Fibroblast of the aortic adventitia (primary cell): ENCODE measurements around the gene CCDC124. TPM values are rescaled to one million over a fixed set of nuclear protein-coding genes. Genes with fewer than 3 reads are reported as not detected.
A peak's percentile ranks its signal among the peaks of the same experiment; 100 is the strongest.

Experiments
- DNase-seq: peaks from one replicate; pipeline ENCODE4 v3.0.0-alpha.2; 2010; ENCODE audit warnings: low read depth
- H3K4me3 ChIP-seq: 2 replicates; pipeline ENCODE4 v1.5.1; 2011; ENCODE audit warnings: low read depth, mild to moderate bottlenecking, control low read depth, low read length, moderate library complexity
- CTCF ChIP-seq: IDR thresholded peaks from 2 replicates; pipeline ENCODE4 v1.5.1; 2011; ENCODE audit warnings: mild to moderate bottlenecking, low read length, control low read depth, inconsistent platforms; ENCODE audit not compliant: insufficient read depth
- total RNA-seq: library from RNA; depleted of rRNA; stranded (reverse); fragments of >200 nt; gene quantifications from 2 replicates; pipeline ENCODE4 v1.2.3, GENCODE V29; 2012; ENCODE audit warnings: low replicate concordance

CCDC124 gene
- total RNA-seq, 1 donor: 24.9 TPM

GRCh38 chr19:17936379-17936778 lies 3.6 kb downstream of the CCDC124 start:
- no peak for TF ChIP-seq CTCF
- no peak overlapping the region for H3K4me3 ChIP-seq
- DNase-seq: no peak

DNA sequence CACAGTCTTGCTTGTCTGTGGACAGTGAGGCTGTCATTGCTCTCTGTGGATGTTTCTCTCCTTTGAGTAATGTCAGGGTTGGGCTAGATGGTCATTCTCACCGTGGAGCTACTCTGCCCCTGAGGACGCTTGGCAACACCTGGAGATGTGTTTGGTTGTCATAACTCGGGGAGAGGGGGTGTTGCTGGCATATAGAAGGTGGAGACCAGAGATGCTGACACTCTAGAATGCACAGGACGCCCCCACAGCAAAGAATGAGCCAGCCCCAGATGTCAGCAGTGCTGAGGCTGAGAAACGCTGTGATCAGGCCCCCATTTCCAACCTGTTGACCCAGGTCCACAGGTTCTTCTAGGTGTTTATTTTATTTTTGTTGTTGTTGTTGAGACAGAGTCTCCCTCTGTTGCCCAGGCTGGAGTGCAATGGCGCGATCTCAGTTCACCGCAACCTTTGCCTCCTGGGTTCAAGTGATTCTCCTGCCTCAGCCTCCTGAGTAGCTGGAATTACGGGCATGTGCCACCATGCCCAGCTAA lies 4.6 kb downstream of the CCDC124 start:
- H3K4me3 ChIP-seq: no peak overlapping the region
- TF ChIP-seq CTCF: no peak
- DNase-seq: no peak

GRCh38 chr19:17938092-17938845 lies 5.5 kb downstream of the CCDC124 start:
- TF ChIP-seq CTCF: peak; percentile 96
- DNase-seq: peak; percentile 87
- no peak overlapping the region for H3K4me3 ChIP-seq

DNA sequence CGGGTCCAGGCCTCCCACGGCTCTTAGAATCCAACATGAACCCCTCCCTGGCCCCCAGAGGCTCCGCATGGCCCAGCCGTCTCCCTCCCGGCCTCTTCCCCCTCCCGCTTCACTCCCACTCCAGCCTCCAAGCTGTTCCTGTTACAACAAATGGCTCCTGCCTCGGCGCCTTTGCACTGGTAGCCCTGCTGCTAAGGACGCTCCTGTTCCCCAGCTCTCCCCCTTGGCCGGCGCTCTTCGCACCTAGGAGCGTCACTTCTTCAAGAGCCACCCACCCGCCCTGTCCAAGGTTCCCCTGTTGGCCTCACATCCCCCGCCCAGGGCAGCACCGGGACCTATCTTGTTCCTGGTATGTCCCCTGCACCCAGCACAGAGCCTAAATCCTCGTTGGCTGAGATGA lies 9.4 kb downstream of the CCDC124 start:
- H3K4me3 ChIP-seq: no peak overlapping the region
- DNase-seq: no peak
- TF ChIP-seq CTCF: no peak

GRCh38 chr19:17942582-17943273 lies 9.9 kb downstream of the CCDC124 start:
- no peak overlapping the region for H3K4me3 ChIP-seq
- no peak for DNase-seq
- TF ChIP-seq CTCF: no peak

DNA sequence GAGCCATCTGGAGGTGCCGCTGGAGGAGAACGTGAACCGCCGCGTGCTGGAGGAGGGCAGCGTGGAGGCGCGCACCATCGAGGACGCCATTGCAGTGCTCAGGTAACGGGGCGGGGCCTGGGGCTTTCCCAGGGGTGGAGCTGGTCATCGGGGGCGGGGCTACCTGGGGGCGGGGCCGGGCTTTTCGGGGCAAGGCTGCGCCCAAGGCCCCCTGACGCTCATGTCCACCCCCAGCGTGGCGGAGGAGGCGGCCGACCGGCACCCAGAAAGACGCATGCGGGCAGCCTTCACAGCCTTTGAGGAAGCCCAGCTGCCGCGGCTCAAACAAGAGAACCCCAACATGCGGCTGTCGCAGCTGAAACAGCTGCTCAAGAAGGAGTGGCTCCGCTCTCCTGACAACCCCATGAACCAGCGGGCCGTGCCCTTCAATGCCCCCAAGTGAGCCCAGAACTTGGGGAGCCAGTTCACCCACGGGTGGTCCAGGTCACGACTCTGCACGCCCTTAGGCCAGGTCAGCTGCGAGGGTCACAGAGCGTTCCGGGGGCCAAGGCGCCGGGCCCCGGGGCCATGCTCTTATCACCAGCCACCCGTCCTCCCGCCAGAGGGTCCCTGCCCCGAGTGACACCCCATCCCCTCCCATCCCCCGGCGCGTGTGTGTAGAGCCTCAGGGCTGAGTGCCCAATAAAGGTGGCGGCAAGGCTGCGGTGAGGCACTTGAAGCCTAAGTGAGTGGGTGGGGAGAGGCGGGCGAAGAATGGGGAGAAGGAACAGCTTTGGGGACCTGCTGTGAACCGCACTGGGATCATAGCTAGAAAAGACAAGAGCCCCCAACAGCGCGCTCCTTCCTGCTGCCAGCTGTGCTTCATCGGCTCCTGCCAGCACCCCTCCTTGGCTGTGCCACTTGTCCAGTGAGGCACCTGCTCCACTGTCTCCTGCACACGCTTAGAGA lies 10.7 kb downstream of the CCDC124 start:
- no peak for TF ChIP-seq CTCF
- DNase-seq: no peak
- no peak overlapping the region for H3K4me3 ChIP-seq
